Measurements from ENCODE around the gene P3H2. TPM values are rescaled to one million over a fixed set of nuclear protein-coding genes. Genes with fewer than 3 reads are reported as not detected.

P3H2 gene
- total and polyA plus RNA-seq, 2 experiments from 2014 or later: 8.2 to 24.2 TPM

DNA sequence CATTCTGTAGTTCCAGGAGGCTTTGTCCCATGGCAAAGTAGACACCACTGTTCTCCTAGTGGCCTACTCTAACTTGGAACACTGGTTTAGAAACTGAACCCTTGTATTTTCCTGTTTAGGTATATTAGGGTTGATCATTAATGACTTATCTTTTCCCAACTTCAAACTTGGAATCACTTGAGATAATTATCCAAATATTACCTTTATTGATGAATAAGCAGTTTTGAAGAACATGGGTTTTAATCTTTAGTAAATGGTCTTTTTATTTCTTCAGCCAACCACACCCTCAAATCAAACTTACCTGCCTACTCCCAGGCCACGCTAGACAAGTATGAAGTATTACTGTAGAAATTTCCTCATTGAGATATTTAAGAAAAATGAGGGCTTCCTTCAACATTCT, 6.5 kb upstream of the P3H2 start:
- TF ChIP-seq, protein P1, sequence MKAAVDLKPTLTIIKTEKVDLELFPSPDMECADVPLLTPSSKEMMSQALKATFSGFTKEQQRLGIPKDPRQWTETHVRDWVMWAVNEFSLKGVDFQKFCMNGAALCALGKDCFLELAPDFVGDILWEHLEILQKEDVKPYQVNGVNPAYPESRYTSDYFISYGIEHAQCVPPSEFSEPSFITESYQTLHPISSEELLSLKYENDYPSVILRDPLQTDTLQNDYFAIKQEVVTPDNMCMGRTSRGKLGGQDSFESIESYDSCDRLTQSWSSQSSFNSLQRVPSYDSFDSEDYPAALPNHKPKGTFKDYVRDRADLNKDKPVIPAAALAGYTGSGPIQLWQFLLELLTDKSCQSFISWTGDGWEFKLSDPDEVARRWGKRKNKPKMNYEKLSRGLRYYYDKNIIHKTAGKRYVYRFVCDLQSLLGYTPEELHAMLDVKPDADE (IDR thresholded peaks at IDR 0.05): no peak
- TF ChIP-seq ZNF331 (CRISPR knock-in tag; IDR thresholded peaks at IDR 0.05; ENCODE audit: low read depth) (no peak), EZH2phosphoT487 (IDR thresholded peaks at IDR 0.05; ENCODE audit: unreplicated experiment) (no peak), NANOG (IDR thresholded peaks at IDR 0.05; ENCODE audit: borderline replicate concordance) (no peak), POLR2AphosphoS5 (IDR thresholded peaks at IDR 0.05; ENCODE audit: low read depth) (no peak), STAT1 (IDR thresholded peaks at IDR 0.05; ENCODE audit: unreplicated experiment) (no peak), JUNB (IDR thresholded peaks at IDR 0.05; ENCODE audit: unreplicated experiment) (no peak), CREB1 (CRISPR knock-in tag; IDR thresholded peaks at IDR 0.05; ENCODE audit: low read depth) (no peak), EZH2 (IDR thresholded peaks at IDR 0.05; ENCODE audit: low read depth, unreplicated experiment) (no peak), ZNF114 (CRISPR knock-in tag; IDR thresholded peaks at IDR 0.05) (no peak)
- TF ChIP-seq, protein P2, sequence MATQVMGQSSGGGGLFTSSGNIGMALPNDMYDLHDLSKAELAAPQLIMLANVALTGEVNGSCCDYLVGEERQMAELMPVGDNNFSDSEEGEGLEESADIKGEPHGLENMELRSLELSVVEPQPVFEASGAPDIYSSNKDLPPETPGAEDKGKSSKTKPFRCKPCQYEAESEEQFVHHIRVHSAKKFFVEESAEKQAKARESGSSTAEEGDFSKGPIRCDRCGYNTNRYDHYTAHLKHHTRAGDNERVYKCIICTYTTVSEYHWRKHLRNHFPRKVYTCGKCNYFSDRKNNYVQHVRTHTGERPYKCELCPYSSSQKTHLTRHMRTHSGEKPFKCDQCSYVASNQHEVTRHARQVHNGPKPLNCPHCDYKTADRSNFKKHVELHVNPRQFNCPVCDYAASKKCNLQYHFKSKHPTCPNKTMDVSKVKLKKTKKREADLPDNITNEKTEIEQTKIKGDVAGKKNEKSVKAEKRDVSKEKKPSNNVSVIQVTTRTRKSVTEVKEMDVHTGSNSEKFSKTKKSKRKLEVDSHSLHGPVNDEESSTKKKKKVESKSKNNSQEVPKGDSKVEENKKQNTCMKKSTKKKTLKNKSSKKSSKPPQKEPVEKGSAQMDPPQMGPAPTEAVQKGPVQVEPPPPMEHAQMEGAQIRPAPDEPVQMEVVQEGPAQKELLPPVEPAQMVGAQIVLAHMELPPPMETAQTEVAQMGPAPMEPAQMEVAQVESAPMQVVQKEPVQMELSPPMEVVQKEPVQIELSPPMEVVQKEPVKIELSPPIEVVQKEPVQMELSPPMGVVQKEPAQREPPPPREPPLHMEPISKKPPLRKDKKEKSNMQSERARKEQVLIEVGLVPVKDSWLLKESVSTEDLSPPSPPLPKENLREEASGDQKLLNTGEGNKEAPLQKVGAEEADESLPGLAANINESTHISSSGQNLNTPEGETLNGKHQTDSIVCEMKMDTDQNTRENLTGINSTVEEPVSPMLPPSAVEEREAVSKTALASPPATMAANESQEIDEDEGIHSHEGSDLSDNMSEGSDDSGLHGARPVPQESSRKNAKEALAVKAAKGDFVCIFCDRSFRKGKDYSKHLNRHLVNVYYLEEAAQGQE (IDR thresholded peaks at IDR 0.05; ENCODE audit: unreplicated experiment): no peak
- TF ChIP-seq, protein P3, sequence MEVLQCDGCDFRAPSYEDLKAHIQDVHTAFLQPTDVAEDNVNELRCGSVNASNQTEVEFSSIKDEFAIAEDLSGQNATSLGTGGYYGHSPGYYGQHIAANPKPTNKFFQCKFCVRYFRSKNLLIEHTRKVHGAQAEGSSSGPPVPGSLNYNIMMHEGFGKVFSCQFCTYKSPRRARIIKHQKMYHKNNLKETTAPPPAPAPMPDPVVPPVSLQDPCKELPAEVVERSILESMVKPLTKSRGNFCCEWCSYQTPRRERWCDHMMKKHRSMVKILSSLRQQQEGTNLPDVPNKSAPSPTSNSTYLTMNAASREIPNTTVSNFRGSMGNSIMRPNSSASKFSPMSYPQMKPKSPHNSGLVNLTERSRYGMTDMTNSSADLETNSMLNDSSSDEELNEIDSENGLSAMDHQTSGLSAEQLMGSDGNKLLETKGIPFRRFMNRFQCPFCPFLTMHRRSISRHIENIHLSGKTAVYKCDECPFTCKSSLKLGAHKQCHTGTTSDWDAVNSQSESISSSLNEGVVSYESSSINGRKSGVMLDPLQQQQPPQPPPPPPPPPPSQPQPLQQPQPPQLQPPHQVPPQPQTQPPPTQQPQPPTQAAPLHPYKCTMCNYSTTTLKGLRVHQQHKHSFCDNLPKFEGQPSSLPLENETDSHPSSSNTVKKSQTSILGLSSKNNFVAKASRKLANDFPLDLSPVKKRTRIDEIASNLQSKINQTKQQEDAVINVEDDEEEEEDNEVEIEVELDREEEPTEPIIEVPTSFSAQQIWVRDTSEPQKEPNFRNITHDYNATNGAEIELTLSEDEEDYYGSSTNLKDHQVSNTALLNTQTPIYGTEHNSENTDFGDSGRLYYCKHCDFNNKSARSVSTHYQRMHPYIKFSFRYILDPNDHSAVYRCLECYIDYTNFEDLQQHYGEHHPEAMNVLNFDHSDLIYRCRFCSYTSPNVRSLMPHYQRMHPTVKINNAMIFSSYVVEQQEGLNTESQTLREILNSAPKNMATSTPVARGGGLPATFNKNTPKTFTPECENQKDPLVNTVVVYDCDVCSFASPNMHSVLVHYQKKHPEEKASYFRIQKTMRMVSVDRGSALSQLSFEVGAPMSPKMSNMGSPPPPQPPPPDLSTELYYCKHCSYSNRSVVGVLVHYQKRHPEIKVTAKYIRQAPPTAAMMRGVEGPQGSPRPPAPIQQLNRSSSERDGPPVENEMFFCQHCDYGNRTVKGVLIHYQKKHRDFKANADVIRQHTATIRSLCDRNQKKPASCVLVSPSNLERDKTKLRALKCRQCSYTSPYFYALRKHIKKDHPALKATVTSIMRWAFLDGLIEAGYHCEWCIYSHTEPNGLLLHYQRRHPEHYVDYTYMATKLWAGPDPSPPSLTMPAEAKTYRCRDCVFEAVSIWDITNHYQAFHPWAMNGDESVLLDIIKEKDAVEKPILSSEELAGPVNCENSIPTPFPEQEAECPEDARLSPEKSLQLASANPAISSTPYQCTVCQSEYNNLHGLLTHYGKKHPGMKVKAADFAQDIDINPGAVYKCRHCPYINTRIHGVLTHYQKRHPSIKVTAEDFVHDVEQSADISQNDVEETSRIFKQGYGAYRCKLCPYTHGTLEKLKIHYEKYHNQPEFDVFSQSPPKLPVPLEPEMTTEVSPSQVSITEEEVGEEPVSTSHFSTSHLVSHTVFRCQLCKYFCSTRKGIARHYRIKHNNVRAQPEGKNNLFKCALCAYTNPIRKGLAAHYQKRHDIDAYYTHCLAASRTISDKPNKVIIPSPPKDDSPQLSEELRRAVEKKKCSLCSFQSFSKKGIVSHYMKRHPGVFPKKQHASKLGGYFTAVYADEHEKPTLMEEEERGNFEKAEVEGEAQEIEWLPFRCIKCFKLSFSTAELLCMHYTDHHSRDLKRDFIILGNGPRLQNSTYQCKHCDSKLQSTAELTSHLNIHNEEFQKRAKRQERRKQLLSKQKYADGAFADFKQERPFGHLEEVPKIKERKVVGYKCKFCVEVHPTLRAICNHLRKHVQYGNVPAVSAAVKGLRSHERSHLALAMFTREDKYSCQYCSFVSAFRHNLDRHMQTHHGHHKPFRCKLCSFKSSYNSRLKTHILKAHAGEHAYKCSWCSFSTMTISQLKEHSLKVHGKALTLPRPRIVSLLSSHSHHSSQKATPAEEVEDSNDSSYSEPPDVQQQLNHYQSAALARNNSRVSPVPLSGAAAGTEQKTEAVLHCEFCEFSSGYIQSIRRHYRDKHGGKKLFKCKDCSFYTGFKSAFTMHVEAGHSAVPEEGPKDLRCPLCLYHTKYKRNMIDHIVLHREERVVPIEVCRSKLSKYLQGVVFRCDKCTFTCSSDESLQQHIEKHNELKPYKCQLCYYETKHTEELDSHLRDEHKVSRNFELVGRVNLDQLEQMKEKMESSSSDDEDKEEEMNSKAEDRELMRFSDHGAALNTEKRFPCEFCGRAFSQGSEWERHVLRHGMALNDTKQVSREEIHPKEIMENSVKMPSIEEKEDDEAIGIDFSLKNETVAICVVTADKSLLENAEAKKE (CRISPR knock-in tag; IDR thresholded peaks at IDR 0.05): no peak
- TF ChIP-seq, protein P4, sequence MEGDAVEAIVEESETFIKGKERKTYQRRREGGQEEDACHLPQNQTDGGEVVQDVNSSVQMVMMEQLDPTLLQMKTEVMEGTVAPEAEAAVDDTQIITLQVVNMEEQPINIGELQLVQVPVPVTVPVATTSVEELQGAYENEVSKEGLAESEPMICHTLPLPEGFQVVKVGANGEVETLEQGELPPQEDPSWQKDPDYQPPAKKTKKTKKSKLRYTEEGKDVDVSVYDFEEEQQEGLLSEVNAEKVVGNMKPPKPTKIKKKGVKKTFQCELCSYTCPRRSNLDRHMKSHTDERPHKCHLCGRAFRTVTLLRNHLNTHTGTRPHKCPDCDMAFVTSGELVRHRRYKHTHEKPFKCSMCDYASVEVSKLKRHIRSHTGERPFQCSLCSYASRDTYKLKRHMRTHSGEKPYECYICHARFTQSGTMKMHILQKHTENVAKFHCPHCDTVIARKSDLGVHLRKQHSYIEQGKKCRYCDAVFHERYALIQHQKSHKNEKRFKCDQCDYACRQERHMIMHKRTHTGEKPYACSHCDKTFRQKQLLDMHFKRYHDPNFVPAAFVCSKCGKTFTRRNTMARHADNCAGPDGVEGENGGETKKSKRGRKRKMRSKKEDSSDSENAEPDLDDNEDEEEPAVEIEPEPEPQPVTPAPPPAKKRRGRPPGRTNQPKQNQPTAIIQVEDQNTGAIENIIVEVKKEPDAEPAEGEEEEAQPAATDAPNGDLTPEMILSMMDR (conservative IDR thresholded peaks at IDR 0.05; ENCODE audit: low read depth in 2 of 2): no peak

More for the DNA sequence above, 6.5 kb upstream of the P3H2 start:
- no peak overlapping the region for H3K4me3 ChIP-seq
- H3K9me2 ChIP-seq (ENCODE audit: insufficient read depth): no peaks in the 10 kb centered on the region
- peaks cover 5% of the 10 kb centered on the region for H3K27me3 Mint-ChIP-seq (ENCODE audit: insufficient read depth, low read depth, poor library complexity)
- H3F3A ChIP-seq (replicated peaks; ENCODE audit: low read depth): no peaks in the 10 kb centered on the region
- H2AFZ ChIP-seq: no peak overlapping the region
- no peak overlapping the region for H3K27ac Mint-ChIP-seq
- no peaks in the 10 kb centered on the region for H3K9me3 Mint-ChIP-seq
- peaks cover 12% of the 10 kb centered on the region for H3K4me1 Mint-ChIP-seq
- DNase-seq (ENCODE audit: low spot score): no peak
- ATAC-seq: no peak
- H3K79me2 ChIP-seq (replicated peaks; ENCODE audit: insufficient read depth): no peaks in the 10 kb centered on the region
- no peaks in the 10 kb centered on the region for H4K20me1 ChIP-seq (replicated peaks; ENCODE audit: insufficient read depth)
- no peaks in the 10 kb centered on the region for H3K36me3 ChIP-seq (ENCODE audit: insufficient read depth)
- H3K4me1 ChIP-seq (ENCODE audit: insufficient read depth): peaks cover 13% of the 10 kb centered on the region
- H3K27ac ChIP-seq (ENCODE audit: low read depth): no peak overlapping the region
- no peak overlapping the region for H3K4me2 ChIP-seq
- 0 out of 2 replicates have a peak, but pooled peaks cover 4% of the 10 kb centered on the region for H3K27me3 ChIP-seq (ENCODE audit: insufficient read depth)
- H3K36me3 Mint-ChIP-seq (ENCODE audit: low read depth): no peaks in the 10 kb centered on the region
- no peak overlapping the region for H3K4me3 Mint-ChIP-seq

All from GM23338 (cell line).